ENCODE measurements around the gene SLC7A6OS.

SLC7A6OS gene

GRCh38 chr16:68257906-68258800 lies 52.6 kb downstream of the SLC7A6OS start:
- no peak overlapping the region for H3K4me3 ChIP-seq (ENCODE audit: low read depth, low read length)

DNA sequence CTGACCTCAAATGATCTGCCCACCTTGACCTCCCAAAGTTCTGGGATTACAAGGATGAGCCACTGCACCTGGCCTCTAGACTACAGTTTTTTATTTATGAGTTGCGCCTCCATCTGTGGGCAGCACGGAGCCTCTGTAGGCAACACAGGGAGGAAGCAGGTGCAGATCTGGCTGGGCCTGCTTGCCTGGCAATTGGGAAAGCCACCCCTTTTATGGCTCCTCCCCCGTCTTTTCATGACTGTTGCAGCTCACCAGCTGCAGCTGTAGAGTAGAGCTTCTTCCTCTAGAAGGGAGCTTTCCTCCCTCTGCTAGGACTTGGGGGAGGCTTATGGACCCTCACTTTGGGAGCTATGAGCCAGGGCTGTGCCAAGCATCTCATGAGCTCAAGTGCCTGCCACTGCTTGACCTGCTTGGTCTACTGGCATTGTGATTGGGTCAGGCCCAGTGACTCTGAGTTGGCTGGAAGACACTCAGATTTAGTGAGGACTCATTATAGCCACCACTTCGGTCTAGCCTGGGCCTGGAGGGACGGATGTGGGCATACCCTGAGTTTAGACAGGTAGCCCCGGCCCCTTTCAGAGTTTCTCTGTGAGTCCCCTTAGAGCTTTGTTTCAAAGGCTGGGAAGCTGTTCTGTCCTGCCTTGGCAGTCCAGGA lies 53.4 kb downstream of the SLC7A6OS start:
- no peak overlapping the region for H3K4me3 ChIP-seq (ENCODE audit: low read depth, low read length)

DNA sequence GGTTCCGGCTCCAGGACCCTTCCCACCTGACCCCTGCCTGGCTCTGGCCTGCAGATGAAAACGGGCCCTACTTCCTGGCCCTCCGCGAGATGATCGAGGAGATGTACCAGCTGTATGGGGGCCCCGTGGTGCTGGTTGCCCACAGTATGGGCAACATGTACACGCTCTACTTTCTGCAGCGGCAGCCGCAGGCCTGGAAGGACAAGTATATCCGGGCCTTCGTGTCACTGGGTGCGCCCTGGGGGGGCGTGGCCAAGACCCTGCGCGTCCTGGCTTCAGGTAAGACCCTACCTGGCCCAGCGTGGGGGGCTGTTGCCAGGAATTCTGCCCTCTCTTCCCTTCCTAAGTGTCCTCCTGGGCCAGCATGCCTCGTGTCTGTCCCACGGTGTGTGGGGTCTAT lies 55.0 kb downstream of the SLC7A6OS start:
- no peak overlapping the region for H3K4me3 ChIP-seq (ENCODE audit: low read depth, low read length)

GRCh38 chr16:68253721-68254120 lies 57.0 kb downstream of the SLC7A6OS start:
- H3K4me3 ChIP-seq (ENCODE audit: low read depth, low read length): no peak overlapping the region

- no peak overlapping the region for H3K4me3 ChIP-seq (ENCODE audit: low read depth, low read length)
Observed at GRCh38 chr16:68252383-68252782, 58.4 kb downstream of the SLC7A6OS start.

- no peak overlapping the region for H3K4me3 ChIP-seq (ENCODE audit: low read depth, low read length)
Observed at GRCh38 chr16:68251832-68252231, 58.9 kb downstream of the SLC7A6OS start.

DNA sequence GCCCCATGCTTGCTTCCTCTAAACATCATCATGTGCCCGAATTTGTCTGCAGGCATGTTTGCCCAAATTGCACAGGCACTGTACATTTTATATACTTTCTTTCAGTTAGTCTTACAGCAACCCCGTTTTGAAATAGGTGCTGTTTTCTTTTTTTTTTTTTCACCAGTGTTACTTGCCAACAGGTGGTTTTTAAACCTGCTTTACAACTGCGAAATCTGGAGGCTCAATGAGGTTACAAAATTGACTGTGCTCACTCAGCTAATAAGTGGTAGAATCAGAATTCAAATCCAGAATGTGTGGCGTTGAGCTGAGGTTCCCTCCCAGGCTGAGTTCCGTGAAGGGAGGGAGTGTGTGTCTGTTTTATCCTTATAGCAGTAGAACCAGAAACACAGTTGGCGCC lies 59.8 kb downstream of the SLC7A6OS start:
- H3K4me3 ChIP-seq (ENCODE audit: low read depth, low read length): no peak overlapping the region

- no peak overlapping the region for H3K4me3 ChIP-seq (ENCODE audit: low read depth, low read length)
Observed at GRCh38 chr16:68249371-68249770, 61.4 kb downstream of the SLC7A6OS start.
